ENCODE data around the gene TRPV4. TPM values are rescaled to one million over a fixed set of nuclear protein-coding genes. Genes with fewer than 3 reads are reported as not detected.

The TRPV4 gene
- total and polyA plus RNA-seq, 9 of the 15 experiments (the other 6 are each of a cell fraction or from before 2014, with no cell fraction given) = 0.13 TPM; not detected in 8

DNA sequence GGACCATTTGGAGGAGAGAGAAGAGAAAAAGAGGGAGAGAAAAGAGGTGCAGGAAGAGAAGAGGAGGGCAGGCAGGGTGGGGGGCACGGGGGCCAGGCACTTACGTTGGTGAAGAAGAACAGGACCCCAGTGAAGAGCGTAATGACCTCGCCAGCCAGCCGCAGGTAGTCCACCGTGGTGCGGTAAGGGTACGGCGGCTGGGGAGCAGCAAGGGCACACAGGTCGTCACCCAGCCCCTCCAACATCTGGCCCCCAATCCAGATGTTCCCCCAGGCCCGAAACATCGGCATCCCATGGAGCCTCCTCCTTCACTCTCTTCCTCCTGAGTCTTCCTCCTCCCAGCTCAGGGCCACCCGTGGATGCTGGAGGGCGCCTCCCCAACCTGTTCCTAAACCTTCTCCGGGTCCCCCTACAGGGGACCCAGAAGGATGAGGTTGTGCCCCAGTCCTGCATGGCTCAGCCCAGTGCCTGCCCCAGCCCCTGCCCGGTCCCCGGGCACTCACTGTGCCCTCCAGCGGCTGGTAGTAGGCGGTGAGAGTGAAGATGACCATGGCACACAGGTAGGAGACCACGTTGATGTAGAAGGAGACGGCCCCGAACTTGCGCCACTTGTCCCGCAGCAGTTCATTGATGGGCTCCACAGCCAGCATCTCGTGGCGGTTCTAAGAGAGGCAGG lies 39.2 kb downstream of the TRPV4 start:
- Histone ChIP-seq H3K36me3 (ENCODE audit: control insufficient read depth, insufficient read depth, low read length) (no peaks in the 10 kb centered on the region), H3K9ac (ENCODE audit: insufficient read depth in 1 of 2, low read depth in 2 of 2, low read length in 2 of 2) (no peak overlapping the region), H3K4me3 (no peak overlapping the region), H4K20me1 (replicated peaks; ENCODE audit: control insufficient read depth, insufficient read depth, low read length) (0 out of 2 replicates have a peak, but pooled peaks cover 3% of the 10 kb centered on the region), H3K79me2 (ENCODE audit: control insufficient read depth, insufficient read depth, low read length) (no peaks in the 10 kb centered on the region), H3K9me3 (replicated peaks; ENCODE audit: control insufficient read depth, insufficient read depth, low read depth, low read length) (no peaks in the 10 kb centered on the region; the same call in 1 of the 2 replicates), H3K4me1 (replicated peaks in 1 of 2; ENCODE audit: control insufficient read depth in 2 of 2, insufficient read depth in 2 of 2, low read length in 2 of 2) (peaks cover 0 to 6% of the 10 kb centered on the region in 2 experiments; a peak in 1 of 5 replicates), H3K9me1 (ENCODE audit: control insufficient read depth, insufficient read depth, low read length) (no peaks in the 10 kb centered on the region), H3K27me3 (ENCODE audit: control insufficient read depth in 2 of 2, insufficient read depth in 2 of 2, low read length in 2 of 2) (peaks cover 13 to 55% of the 10 kb centered on the region in 2 experiments), H3K4me2 (ENCODE audit: insufficient read depth, low read length) (no peak overlapping the region), H3K27ac (ENCODE audit: extremely low read depth, low read depth, low read length) (no peak overlapping the region), H2AFZ (ENCODE audit: low read depth, low read length) (no peak overlapping the region)
- no peak for ATAC-seq
- TF ChIP-seq ZBED1 (IDR thresholded peaks at IDR 0.05) = no peak
- no peak for TF ChIP-seq STAT5A (IDR thresholded peaks at IDR 0.05; ENCODE audit: borderline replicate concordance, low read length)
- TF ChIP-seq, protein P1, sequence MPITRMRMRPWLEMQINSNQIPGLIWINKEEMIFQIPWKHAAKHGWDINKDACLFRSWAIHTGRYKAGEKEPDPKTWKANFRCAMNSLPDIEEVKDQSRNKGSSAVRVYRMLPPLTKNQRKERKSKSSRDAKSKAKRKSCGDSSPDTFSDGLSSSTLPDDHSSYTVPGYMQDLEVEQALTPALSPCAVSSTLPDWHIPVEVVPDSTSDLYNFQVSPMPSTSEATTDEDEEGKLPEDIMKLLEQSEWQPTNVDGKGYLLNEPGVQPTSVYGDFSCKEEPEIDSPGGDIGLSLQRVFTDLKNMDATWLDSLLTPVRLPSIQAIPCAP (CRISPR knock-in tag; IDR thresholded peaks at IDR 0.05; ENCODE audit: borderline replicate concordance) = no peak
- TF ChIP-seq NCOR1 (IDR thresholded peaks at IDR 0.05) = no peak
- no peak for TF ChIP-seq SIN3A (IDR thresholded peaks at IDR 0.05; ENCODE audit: borderline replicate concordance in 2 of 2, control insufficient read depth in 1 of 2, low read depth in 2 of 2, low read length in 2 of 2)
- TF ChIP-seq SMAD3 (CRISPR knock-in tag; conservative IDR thresholded peaks at IDR 0.05) = no peak
- TF ChIP-seq ZFP30 (CRISPR knock-in tag; IDR thresholded peaks at IDR 0.05; ENCODE audit: borderline replicate concordance) = no peak
- no peak for TF ChIP-seq NCOA2 (IDR thresholded peaks at IDR 0.05; ENCODE audit: partially characterized antibody in 2 of 2)
- no peak for TF ChIP-seq STAT5B (CRISPR knock-in tag; IDR thresholded peaks at IDR 0.05)
- no TSS peak for BruUV-seq (replicated peaks)
- intact Hi-C loops (cut with micrococcal nuclease) = no loop called here
- DNase-seq (ENCODE audit: extremely low read depth in 1 of 4, low spot score in 3 of 4) = no peak
- 12% methylated on average over 25 of the region's 26 CpGs for WGBS (ENCODE audit: insufficient coverage, low coverage, missing lambda C conversion rate)
- POLR2A ChIA-PET = no interaction called here
- in situ Hi-C loops (cut with MboI) = no loop called here
- no peak for FAIRE-seq
- CTCF ChIA-PET (ENCODE audit: low intra/inter-chr PET ratio) = no interaction called here
